ENCODE results near the gene TUBGCP4. TPM values are rescaled to one million over a fixed set of nuclear protein-coding genes. Genes with fewer than 3 reads are reported as not detected.
A peak's percentile ranks its signal among the peaks of the same experiment; 100 is the strongest.

The TUBGCP4 gene
- total RNA-seq, 1 donor from 2014 or later = 11.3 TPM

DNA sequence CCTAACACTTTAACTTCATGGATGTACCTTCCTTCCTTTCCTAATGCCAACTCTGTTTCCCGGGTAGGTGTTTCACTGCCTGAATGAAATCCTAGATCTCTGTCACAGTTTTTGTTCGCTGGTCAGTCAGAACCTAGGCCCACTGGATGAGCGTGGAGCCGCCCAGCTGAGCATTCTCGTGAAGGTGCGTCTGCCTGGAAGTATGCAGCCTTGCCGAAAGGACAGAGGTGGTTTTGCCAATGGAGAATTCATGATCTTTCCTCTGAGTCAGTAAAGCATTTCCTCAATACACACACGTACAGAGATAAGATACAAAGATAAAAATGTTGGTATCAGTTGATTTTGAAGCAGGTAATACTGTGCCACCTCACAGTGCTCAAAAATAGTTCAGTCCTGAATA is 32.7 kb downstream of the TUBGCP4 start:
- DNase-seq (ENCODE audit: extremely low read depth, low read depth, low spot score) = no peak

DNA sequence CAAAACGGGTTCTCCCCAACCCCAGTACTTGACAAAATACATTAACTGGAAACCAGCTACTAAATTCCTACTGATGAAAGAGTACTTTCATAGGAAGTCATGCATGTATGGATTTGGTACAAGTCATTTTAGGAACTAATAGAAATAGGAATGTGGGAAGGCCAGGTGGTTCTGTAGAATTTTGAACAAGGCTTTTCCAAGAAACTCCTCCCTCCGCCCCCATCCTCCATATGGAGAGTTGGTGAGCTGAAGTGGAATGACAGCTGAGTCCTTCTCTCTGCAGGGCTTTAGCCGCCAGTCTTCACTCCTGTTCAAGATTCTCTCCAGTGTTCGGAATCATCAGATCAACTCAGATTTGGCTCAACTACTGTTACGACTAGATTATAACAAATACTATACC is 33.2 kb downstream of the TUBGCP4 start:
- DNase-seq (ENCODE audit: extremely low read depth, low read depth, low spot score) = no peak

DNA sequence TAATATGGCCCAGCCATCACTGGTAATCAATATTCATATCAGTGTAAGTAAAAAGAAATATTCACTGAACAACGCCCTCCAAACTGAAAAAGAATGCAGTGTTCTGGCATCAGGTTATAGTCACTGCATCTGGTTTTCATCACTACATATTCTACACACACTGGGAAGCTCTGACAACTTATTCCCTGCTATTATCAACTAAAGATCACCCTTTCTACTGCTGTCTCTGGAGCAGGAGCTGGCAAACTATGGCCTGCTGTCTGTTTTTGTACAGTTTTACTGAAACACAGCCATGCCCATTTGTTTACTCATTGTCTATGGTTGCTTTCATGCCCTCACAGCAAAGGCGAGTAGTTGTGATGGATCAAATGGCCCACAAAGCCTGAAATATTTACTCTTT is 35.3 kb downstream of the TUBGCP4 start:
- no peak for DNase-seq (ENCODE audit: extremely low read depth, low read depth, low spot score)

DNA sequence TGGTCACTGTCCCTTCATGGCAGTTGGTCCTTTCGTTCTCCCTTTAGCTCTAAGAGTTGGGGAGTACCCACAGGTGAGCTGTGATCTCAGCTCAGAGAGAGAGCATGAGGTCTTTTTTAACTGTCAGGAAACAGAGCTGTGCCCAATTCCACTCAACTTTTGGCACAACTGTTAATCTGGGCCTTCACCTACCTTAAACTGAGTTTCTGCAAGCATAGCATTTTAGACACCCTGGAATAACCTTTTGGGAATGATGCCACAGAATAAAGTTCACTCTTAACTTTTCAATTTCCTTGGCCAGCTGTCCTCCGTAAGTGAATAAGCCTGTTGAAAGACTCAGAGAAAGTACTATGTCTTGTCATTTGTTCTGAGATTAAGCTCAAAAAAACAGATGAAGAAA is 35.9 kb downstream of the TUBGCP4 start:
- DNase-seq (ENCODE audit: extremely low read depth, low read depth, low spot score) = no peak

DNA sequence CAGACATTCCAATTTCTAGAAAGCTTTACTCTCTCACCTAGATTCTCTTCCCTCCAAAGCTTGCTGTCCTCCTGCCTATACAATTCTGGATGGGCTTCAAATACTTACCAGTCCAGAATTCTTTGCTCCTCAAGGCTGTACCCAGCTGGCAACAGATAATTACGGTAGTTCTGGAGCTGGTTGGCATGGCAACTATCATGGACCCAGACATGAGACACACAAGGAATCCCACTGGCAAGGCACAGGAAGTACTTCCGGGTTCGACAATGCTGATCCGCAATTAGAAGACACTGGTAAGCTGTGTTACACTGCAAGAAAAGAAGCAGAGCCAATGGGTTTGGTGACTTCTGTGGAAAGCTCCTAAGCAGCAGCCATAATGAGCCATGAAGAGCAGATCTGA is 37.9 kb downstream of the TUBGCP4 start:
- DNase-seq (ENCODE audit: extremely low read depth, low read depth, low spot score) = no peak

DNA sequence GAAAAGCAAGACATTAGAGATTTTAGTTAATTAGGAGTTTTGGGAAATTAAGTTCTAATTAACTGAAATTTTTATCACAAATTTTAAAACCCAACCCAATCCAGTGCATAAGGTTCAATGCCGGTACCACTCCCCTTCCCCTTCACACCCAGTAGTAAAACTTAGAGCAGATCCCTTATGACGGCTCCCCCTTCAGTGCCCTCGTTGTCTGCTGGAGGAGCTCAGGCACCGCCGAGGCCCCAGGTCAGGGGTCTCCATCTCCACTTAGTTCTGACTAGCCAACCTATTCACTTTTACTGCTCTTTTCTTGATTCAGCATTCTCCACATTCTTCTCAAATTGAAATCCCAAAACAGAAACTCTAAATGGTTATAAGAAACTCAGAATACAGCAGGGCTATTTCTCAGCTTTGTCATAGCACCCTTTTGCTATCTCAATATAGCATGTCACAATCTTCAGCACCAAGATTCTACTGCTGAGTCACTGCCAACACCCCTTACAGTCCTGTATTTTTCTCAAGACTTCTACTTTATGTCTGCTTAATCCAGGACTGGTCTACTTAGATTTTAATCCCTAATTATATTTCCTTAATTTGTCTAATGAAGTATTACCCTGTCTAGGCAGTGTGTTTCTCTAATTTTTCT is 39.8 kb downstream of the TUBGCP4 start:
- DNase-seq (ENCODE audit: extremely low read depth, low read depth, low spot score) = no peak

DNA sequence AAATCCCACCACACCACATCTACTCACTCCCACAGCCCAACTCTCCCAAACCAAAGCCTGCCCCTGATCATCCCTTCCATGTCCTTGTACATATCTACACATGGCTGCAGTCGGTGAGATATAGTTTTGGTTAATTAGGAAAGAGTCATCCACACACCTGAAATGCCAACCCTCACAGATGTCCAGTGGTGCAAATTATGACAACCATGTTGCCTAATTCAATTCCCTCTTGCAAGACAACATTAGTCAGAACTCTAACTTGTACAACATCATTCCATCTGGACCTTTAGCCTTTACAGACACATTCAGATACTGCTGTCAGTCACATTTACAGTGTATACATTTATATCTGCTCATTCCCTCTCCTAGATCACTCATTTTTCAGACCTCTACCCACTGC is 41.2 kb downstream of the TUBGCP4 start:
- DNase-seq (ENCODE audit: extremely low read depth, low read depth, low spot score) = no peak

DNA sequence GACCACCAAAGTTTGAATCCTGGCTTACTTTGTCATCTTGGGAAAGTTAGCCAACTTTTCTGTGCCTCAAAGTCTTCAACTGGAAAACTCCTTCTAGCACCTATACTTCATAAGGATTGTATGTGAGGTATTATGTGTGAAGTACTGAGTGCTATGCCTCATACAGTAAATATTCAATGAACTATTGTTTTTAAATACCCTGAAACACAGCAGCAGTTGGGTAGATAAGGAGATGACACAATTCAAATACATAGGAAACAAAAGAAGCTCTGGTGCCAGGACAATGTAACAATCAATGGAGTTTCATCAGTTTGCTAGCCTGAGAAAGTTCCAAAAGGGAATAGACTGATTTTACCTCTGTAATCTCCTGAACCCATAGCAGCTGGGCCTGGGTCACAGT is 43.3 kb downstream of the TUBGCP4 start:
- DNase-seq (ENCODE audit: extremely low read depth, low read depth, low spot score) = no peak

DNA sequence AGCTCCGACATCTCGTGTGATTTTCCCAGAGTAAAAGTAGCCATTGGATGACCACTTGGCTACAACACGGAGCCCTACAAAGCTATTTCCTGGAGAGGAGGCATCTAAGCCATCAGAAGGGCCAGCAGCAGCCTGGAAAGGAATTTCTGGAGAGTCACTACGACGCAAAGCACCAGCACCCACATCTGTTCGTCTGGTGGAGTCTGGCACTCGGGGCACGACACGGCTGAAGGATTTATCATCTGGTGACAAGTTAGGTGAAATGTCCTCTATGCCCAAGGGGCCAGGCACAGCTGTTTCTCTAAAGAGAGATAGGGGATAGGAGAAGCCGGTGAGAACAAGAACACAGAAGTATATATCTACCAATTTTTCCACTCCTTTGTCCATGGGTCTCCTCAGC is 49.5 kb downstream of the TUBGCP4 start:
- no peak for DNase-seq (ENCODE audit: extremely low read depth, low read depth, low spot score)

DNA sequence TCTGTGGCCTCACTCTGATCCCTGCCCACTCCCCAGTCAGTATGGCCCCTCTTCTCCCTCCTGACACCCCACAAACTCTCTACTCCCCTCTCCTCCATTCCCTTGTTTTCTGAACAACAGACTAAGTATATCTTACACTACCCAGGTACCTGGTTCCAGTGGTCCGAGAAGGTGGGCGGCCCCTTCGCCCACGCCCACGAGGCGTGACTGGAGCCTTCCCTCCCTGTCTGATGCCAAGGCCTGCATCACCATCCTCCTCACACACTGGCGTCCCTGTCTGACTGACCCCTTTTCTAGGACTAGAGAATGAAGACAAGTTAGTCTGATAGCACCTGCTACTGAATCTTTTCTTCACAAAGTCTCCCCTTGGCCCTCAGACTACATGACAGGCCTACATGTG is 50.0 kb downstream of the TUBGCP4 start:
- no peak for DNase-seq (ENCODE audit: extremely low read depth, low read depth, low spot score)

DNA sequence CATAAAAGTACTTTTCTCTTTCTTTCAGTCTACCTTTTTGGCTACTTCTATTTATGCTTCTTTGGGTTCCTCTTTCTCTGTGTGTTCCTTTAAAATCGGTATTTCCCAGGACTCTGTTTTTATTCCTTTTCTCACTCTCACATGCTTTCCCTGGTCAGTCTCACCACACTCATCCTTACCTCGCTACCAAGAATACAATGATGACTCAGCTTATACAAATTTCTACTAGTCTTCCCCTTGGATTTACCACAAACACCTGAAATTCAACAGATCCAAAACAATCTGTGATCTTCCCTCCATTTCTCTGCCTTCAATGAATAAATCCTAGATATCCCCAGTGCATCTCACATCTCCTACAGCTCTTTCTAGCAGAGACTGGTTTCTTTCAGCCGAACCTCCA is 52.9 kb downstream of the TUBGCP4 start:
- no peak for DNase-seq (ENCODE audit: extremely low read depth, low read depth, low spot score)

DNA sequence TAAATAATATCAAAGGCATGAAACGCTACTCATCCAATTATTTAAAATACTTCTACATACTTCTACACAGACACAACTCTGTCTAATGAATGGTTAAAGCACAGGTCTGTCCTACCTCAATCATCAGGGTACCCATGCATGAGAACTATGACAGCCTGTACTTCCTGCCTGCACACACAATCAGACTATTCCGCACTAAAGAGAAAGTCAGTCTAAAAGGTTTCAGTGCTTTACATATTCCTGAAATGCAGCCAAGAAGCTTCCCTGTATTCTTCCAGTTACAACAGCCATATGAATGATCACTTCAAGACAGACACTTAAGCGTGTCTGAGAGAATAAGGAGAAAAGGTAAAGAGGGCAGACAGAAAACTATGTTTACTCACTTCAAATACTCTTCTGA is 58.8 kb downstream of the TUBGCP4 start:
- DNase-seq (ENCODE audit: extremely low read depth, low read depth, low spot score) = no peak

DNA sequence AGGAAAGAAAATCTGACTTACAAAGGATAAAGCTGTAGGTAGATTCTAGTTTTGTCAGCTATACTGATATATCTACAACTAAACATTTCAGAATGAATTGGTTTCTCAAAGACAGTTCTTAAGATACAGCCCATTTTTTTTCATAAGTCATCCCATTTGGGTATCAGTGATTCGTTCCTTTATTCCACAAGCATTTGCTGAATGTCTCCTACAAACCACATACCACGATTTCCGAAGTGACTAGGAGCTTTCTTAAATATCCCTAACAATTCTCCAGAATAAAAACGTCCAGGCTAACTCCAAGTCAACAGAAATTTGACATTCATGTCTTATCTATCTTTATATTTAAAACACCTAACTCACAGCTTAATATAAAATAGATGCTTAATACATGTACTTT is 62.3 kb downstream of the TUBGCP4 start:
- no peak for DNase-seq (ENCODE audit: extremely low read depth, low read depth, low spot score)

DNA sequence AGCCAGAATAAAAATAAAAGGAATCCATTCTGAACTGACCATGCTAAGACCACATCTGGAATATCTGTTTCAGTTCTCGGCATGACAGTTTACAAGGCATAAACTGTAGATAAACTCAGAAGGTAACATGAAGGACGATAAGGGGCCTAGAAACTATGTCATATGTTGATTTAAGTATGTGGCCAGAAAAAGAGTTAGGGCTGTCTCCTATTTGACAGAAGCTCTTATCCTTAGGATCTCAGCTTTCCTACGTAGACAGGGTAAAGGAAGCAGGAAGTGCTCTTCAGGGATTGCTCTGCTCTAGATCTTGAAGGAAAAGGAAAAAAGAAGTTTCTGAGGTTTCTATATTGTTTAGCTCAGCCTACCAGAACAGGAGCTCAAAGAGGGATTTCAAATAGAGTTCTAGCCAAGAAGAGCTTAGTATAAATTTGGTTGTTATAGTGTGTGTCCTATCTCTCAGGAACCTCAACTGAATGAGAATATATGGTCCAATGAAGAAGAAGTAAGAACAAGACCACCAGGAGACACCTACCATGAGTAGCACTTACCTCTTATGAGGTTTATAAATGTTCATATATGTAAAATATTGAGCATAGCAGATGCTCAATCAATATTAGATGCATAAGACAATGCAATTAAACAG is 62.9 kb downstream of the TUBGCP4 start:
- no peak for DNase-seq (ENCODE audit: extremely low read depth, low read depth, low spot score)

DNA sequence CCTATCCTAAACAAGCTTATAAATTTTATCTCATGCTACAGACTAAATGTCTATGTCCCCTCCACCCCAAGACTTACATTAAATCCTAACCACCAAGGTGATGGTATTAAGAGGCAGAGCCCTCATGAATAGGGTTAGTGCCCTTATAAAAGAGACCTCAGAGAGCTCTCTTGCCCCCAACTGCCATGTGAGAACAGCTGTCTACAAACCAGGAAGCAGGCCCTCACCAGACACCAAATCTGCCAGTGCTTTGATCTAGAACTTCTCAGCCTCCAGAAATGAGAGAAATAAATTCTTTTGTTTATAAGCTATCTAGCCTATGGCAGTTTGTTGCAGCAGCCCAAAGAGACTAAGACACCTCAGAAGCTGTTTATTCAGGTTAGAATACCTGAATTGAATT is 63.5 kb downstream of the TUBGCP4 start:
- no peak for DNase-seq (ENCODE audit: extremely low read depth, low read depth, low spot score)

DNA sequence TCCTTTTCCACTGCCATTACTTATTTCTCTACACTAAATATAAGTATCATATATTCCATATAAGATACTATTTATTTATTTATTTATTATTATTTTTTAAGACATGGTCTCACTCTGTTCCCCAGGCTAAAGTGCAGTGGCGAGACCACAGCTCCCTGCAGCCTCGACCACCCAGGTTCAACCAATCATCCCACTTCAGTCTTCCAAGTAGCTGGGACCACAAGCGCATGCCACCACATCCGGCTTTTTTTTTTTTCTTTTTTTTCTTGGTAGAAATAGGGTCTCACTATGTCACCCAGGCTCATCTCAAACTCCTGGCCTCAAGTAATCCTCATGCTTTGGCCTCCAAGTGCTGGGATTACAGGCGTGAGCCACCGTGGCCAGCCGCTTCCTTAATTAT is 65.5 kb downstream of the TUBGCP4 start:
- DNase-seq (ENCODE audit: extremely low read depth, low read depth, low spot score) = no peak

DNA sequence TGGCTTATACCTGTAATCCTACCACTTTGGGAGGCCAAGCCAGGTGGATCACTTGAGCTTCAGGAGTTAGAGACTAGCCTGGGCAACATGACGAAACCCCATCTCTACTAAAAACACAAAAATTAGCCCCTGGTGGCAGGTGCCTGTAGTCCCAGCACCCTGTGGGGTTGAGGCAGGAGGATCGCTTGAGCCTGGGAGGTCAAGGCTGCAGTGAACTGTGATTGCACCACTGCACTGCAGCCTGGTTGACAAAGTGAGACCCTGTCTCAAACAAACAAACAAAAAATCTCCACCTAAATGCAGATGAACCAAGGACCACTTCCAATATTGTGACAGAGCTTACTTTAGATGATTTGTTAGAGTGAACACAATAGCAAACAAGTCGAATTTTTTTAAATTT is 68.4 kb downstream of the TUBGCP4 start:
- no peak for DNase-seq (ENCODE audit: extremely low read depth, low read depth, low spot score)

DNA sequence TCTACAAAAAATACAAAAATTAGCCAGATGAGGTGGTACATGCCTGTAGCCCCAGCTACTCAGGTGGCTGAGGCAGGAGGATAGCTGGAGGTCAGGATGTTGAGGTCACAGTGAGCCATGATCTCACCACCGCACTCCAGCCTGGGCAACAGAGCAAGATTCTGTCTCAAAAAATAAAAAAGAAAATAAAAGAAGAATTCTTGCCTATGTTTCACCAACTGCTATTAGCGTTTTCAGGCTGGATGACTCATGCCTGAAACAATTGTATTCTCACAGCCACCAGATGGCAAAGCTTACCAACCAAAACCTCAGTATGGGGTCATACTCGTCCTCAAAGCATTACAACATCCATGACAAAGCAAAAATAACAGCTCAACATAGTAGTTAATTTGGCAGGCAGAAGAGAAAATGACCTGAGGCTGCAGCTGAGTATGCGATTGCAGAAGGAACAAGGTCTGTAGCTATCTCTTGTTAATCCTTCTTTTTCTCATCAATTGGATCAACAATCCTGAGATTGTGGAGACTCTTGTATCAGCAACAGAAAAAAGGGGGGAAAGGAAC is 69.9 kb downstream of the TUBGCP4 start:
- peak; percentile 88 for DNase-seq (ENCODE audit: extremely low read depth, low read depth, low spot score)

DNA sequence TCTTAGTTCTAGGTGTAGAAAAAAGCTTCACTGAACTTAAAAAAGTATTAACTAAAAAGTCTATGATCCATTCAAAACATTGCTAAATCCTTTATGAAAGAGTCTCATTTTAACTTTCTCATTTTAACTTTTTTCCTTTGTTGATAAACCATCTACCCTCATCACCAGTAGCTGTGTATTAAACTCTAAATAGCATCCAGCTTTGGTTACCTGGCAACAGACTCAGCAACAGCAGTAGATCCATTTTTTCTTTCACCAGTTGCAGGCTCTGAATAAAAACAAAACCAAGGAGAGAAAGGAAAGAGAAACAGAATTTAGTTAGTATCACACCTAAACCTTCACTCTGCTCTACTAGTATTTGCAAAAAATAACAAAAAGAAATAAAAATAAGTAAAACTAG is 70.4 kb downstream of the TUBGCP4 start:
- DNase-seq (ENCODE audit: extremely low read depth, low read depth, low spot score) = no peak

DNA sequence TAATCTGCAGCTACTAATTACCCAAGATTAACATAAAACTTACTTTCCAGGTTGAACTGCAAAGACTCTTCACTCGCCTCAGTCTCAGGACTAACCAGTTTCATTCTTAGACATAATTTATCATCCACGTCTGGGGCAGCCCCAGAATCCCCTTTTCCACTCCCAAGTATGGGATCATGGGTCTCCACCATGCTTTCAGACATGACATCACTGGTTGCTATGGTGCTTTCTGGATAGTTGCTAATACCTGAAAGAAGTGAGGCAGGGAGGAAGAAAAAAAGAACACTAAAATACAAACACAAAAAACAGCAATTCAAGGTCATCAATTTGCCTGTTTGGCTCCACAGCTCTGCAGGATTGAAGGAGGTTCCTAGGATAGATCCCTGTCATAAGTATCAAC is 75.4 kb downstream of the TUBGCP4 start:
- no peak for DNase-seq (ENCODE audit: extremely low read depth, low read depth, low spot score)

DNA sequence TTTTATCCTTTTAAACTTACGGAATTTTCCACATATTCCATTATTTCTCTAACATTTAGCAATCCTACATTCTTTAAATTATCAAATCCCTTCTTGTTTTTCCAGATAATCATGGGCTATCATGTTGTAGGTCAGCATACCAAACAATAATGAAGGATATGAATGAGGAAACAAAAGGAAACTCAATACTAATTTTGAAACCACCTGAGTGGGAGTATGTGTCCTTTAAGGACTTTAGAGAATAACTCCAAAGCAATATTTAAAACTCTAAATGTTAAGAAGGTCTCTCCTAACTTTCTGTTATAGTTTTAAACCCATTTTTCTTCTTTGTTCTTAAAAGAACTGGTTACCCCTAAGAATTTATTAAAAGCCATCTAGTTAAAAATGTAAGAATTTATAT is 79.1 kb downstream of the TUBGCP4 start:
- DNase-seq (ENCODE audit: extremely low read depth, low read depth, low spot score) = no peak
